ENCODE data around the gene SCN8A.

The SCN8A gene

DNA sequence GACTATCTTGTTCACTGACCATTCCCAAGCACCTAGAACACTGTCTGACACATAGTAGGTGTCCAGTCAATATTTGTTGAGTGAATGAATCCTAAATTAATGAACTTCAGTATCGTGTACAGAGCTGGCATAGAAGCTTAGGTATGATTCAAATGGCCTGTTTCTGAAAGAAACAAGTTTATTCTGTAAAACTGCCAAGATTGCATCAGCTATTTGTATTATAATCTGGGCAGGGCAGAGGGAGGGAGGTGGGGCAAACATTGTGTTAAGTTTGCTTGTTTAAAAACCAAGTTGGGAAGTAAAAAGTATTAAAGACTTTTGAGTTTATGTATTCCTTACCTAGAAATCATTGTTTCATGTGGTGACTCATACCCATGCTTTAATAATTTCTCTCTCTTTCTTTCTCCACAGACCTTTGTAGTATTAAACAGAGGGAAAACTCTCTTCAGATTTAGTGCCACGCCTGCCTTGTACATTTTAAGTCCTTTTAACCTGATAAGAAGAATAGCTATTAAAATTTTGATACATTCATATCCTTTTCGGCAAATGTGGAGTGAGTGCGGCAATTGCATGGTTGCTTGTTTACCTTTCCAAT is 92.8 kb downstream of the SCN8A start:
- H3K27ac ChIP-seq = no peak overlapping the region
- DNase-seq = no peak
- no peak overlapping the region for H3K4me3 ChIP-seq (ENCODE audit: low read depth, low read length)
- TF ChIP-seq, protein P1, sequence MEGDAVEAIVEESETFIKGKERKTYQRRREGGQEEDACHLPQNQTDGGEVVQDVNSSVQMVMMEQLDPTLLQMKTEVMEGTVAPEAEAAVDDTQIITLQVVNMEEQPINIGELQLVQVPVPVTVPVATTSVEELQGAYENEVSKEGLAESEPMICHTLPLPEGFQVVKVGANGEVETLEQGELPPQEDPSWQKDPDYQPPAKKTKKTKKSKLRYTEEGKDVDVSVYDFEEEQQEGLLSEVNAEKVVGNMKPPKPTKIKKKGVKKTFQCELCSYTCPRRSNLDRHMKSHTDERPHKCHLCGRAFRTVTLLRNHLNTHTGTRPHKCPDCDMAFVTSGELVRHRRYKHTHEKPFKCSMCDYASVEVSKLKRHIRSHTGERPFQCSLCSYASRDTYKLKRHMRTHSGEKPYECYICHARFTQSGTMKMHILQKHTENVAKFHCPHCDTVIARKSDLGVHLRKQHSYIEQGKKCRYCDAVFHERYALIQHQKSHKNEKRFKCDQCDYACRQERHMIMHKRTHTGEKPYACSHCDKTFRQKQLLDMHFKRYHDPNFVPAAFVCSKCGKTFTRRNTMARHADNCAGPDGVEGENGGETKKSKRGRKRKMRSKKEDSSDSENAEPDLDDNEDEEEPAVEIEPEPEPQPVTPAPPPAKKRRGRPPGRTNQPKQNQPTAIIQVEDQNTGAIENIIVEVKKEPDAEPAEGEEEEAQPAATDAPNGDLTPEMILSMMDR (IDR thresholded peaks at IDR 0.05; ENCODE audit: low read depth, low read length) = no peak
- H3K27me3 ChIP-seq (ENCODE audit: insufficient read depth, low read depth, severe bottlenecking) = no peaks in the 10 kb centered on the region
- H3K36me3 ChIP-seq = peaks cover under 1% of the 10 kb centered on the region; the same call in 1 of the 2 replicates
- no peaks in the 10 kb centered on the region for H3K9me3 ChIP-seq (ENCODE audit: severe bottlenecking)

DNA sequence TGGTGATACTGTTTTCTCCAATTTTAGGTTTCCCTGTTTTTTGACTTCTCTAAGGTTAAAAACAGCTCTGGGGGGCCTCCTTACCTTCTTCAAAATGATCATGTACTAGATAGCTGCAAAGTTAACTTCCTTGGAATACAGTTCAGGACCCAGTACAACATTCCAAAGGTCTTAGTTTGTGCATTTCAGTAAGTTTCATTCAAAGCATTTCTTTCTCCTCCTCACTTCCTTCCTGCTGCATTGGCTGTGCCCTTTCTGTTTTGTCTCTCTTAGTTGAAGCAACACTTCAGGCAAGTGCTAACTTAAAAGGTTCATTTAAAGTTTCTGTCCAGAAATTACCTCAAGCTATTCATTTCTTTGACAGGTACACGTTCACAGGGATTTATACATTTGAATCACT is 95.7 kb downstream of the SCN8A start:
- Histone ChIP-seq H3K4me3 (ENCODE audit: low read depth, low read length) (no peak overlapping the region), H3K27me3 (ENCODE audit: insufficient read depth, low read depth, severe bottlenecking) (no peaks in the 10 kb centered on the region), H3K36me3 (peaks cover 7% of the 10 kb centered on the region; the same call in 1 of the 2 replicates), H3K9me3 (ENCODE audit: severe bottlenecking) (no peaks in the 10 kb centered on the region), H3K27ac (no peak overlapping the region)
- DNase-seq = no peak
- TF ChIP-seq, protein P1 (IDR thresholded peaks at IDR 0.05; ENCODE audit: low read depth, low read length) = no peak

DNA sequence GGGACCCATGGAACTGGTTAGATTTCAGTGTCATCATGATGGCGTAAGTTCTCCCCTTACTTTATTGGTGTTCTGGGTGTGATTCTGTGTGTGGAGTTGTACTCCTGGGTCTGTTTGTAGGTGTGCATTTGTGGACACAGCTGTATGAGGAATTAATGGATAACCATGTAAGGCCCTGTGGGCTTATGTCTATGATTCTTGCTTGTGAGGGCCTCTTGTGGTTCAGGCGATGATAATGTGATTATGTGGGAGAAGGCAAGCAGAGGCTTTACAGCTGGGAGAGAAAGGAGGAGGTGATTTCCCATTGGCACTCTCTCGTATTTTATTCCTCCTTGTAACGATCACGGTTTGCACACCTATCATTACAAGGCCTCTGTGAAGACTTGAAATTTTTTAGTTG is 96.1 kb downstream of the SCN8A start:
- Histone ChIP-seq H3K9me3 (ENCODE audit: severe bottlenecking) (no peaks in the 10 kb centered on the region), H3K27me3 (ENCODE audit: insufficient read depth, low read depth, severe bottlenecking) (no peaks in the 10 kb centered on the region), H3K4me3 (ENCODE audit: low read depth, low read length) (no peak overlapping the region), H3K36me3 (peaks cover 7% of the 10 kb centered on the region; the same call in 1 of the 2 replicates), H3K27ac (no peak overlapping the region)
- TF ChIP-seq, protein P1 (IDR thresholded peaks at IDR 0.05; ENCODE audit: low read depth, low read length) = no peak
- DNase-seq = no peak

DNA sequence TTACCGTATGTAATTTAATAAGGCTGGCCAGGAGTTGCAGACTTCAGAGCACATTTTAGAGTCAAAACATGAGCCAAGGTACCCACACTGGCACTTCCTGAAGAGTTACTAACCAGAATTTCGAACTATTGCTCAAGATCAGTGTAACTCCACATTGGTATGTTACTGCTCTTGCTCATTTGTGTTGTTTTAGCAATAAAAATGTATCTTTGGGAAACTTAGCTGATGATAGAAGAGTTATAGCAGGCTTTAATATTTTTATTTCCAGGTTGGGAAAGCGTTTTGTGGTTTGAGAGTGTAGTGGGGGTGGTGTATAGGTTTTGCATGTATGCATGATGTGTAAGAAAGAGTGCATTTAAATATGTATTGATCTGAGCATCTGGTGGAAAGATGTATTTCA is 96.6 kb downstream of the SCN8A start:
- H3K9me3 ChIP-seq (ENCODE audit: severe bottlenecking) = no peaks in the 10 kb centered on the region
- no peak overlapping the region for H3K4me3 ChIP-seq (ENCODE audit: low read depth, low read length)
- TF ChIP-seq, protein P1 (IDR thresholded peaks at IDR 0.05; ENCODE audit: low read depth, low read length) = no peak
- no peak for DNase-seq
- no peaks in the 10 kb centered on the region for H3K27me3 ChIP-seq (ENCODE audit: insufficient read depth, low read depth, severe bottlenecking)
- H3K36me3 ChIP-seq = peaks cover 7% of the 10 kb centered on the region; the same call in 1 of the 2 replicates
- H3K27ac ChIP-seq = no peak overlapping the region

DNA sequence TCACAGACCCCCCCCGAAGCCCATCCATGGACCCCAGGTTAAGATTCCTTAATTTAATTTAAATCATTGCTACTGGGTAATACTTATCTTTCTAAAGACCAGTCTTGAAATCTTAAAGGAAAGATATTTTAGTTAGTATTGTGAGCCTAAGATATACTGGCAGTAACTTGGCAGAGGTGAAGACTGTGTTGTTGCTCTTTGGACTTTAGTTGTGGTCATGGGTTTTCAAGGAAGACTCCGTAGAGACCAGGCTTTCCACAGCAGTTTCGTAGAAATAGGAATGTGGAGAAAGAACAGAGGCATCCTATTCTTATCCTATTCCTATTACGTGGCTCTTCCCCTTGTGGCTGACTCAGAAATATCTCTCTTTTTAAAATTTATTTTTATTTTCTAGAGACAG is 99.0 kb downstream of the SCN8A start:
- TF ChIP-seq, protein P1 (IDR thresholded peaks at IDR 0.05; ENCODE audit: low read depth, low read length) = no peak

DNA sequence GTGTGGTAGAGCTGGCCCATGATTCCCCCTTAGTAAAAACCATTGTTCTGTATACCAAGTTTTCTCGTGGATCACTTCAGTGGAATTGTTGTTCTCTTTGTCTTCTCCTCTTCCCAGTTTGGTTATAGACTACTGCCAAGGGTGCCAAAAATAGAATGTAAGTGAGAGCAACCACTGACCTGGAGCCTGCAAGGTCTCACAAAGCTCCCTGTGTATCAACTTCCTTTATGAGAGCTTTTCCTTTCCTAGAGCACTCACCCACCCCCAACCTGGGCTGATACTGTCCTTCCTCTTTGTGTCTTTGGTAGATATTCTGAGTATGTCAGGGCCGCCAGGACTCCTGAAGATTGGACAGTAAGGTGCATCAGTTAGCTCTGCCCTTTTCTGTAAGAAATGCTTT is 101.0 kb downstream of the SCN8A start:
- H3K36me3 ChIP-seq = peaks cover 7% of the 10 kb centered on the region; the same call in 1 of the 2 replicates
- no peak for DNase-seq
- H3K4me3 ChIP-seq (ENCODE audit: low read depth, low read length) = no peak overlapping the region
- H3K27ac ChIP-seq = no peak overlapping the region
- TF ChIP-seq, protein P1 (IDR thresholded peaks at IDR 0.05; ENCODE audit: low read depth, low read length) = no peak
- no peaks in the 10 kb centered on the region for H3K9me3 ChIP-seq (ENCODE audit: severe bottlenecking)
- H3K27me3 ChIP-seq (ENCODE audit: insufficient read depth, low read depth, severe bottlenecking) = no peaks in the 10 kb centered on the region

More for the DNA sequence above, 99.0 kb downstream of the SCN8A start:
- DNase-seq = no peak
- H3K36me3 ChIP-seq = peaks cover 7% of the 10 kb centered on the region; the same call in 1 of the 2 replicates
- H3K9me3 ChIP-seq (ENCODE audit: severe bottlenecking) = no peaks in the 10 kb centered on the region
- H3K27me3 ChIP-seq (ENCODE audit: insufficient read depth, low read depth, severe bottlenecking) = no peaks in the 10 kb centered on the region
- H3K4me3 ChIP-seq (ENCODE audit: low read depth, low read length) = no peak overlapping the region
- H3K27ac ChIP-seq = no peak overlapping the region
